ENCODE measurements around the gene PCNT. TPM values are rescaled to one million over a fixed set of nuclear protein-coding genes. Genes with fewer than 3 reads are reported as not detected.

PCNT gene
- total RNA-seq, 6 donors from 2014 or later, result 24.9 to 130 (median 44.4) TPM

- no peak for DNase-seq
- Histone ChIP-seq H3K27me3 (no peaks in the 10 kb centered on the region), H3K36me3 (peaks cover 7 to 77% (median 56%) of the 10 kb centered on the region in 4 donors), H3K9me3 (no peaks in the 10 kb centered on the region), H3K4me3 (no peak overlapping the region), H3K4me1 (peaks cover 0 to 20% (median 0%) of the 10 kb centered on the region in 4 donors), H3K27ac (no peak overlapping the region)
- WGBS, 2 donors, result 87 to 88% methylated on average over 15 to 19 of the region's 19 CpGs
- ATAC-seq (ENCODE audit: low FRiP score in 2 of 2), result no peak
- TF ChIP-seq POLR2A (IDR thresholded peaks at IDR 0.05), result no peak
- TF ChIP-seq CTCF (IDR thresholded peaks at IDR 0.05), result no peak
- TF ChIP-seq EP300 (IDR thresholded peaks at IDR 0.05), result no peak
- no peak for TF ChIP-seq POLR2AphosphoS5 (IDR thresholded peaks at IDR 0.05)
Measured at GRCh38 chr21:46366561-46366960, 42.6 kb downstream of the PCNT start.

- ATAC-seq (ENCODE audit: low FRiP score in 2 of 2), result no peak
- DNase-seq, result no peak
- Histone ChIP-seq H3K4me1 (peaks cover 0 to 20% (median 0%) of the 10 kb centered on the region in 4 donors), H3K27me3 (no peaks in the 10 kb centered on the region), H3K36me3 (peaks cover 7 to 76% (median 56%) of the 10 kb centered on the region in 4 donors), H3K9me3 (no peaks in the 10 kb centered on the region), H3K27ac (no peak overlapping the region), H3K4me3 (no peak overlapping the region)
- WGBS, 2 donors, result 94 to 98% methylated on average over 20 of the region's 20 CpGs
- TF ChIP-seq CTCF (IDR thresholded peaks at IDR 0.05), result no peak
- no peak for TF ChIP-seq EP300 (IDR thresholded peaks at IDR 0.05)
- no peak for TF ChIP-seq POLR2AphosphoS5 (IDR thresholded peaks at IDR 0.05)
- no peak for TF ChIP-seq POLR2A (IDR thresholded peaks at IDR 0.05)
Measured at GRCh38 chr21:46366966-46367365, 43.0 kb downstream of the PCNT start.

GRCh38 chr21:46368533-46369285, 44.8 kb downstream of the PCNT start:
- DNase-seq (peak in 1 of 2 donors; percentile 23), ATAC-seq (ENCODE audit: low FRiP score in 2 of 2) (no peak)
- Histone ChIP-seq H3K4me1 (peaks cover 0 to 20% (median 0%) of the 10 kb centered on the region in 4 donors), H3K27ac (no peak overlapping the region), H3K36me3 (peaks cover 6 to 60% (median 48%) of the 10 kb centered on the region in 4 donors), H3K27me3 (no peaks in the 10 kb centered on the region), H3K4me3 (no peak overlapping the region), H3K9me3 (no peaks in the 10 kb centered on the region)
- 58 to 66% methylated on average over 11 of the region's 11 CpGs for WGBS, 2 donors
- TF ChIP-seq CTCF (IDR thresholded peaks at IDR 0.05) (no peak), POLR2A (IDR thresholded peaks at IDR 0.05) (no peak), POLR2AphosphoS5 (IDR thresholded peaks at IDR 0.05) (no peak), EP300 (IDR thresholded peaks at IDR 0.05) (no peak)

GRCh38 chr21:46369520-46370235, 45.7 kb downstream of the PCNT start:
- peak in 1 of 2 donors; percentile 6 for ATAC-seq (ENCODE audit: low FRiP score in 2 of 2)
- H3K9me3 ChIP-seq, result no peaks in the 10 kb centered on the region
- no peak overlapping the region for H3K27ac ChIP-seq
- TF ChIP-seq POLR2AphosphoS5 (IDR thresholded peaks at IDR 0.05) (no peak), EP300 (IDR thresholded peaks at IDR 0.05) (no peak), POLR2A (IDR thresholded peaks at IDR 0.05) (no peak), CTCF (IDR thresholded peaks at IDR 0.05) (no peak)
- no peaks in the 10 kb centered on the region for H3K27me3 ChIP-seq
- H3K4me1 ChIP-seq, result peaks cover 0 to 20% (median 0%) of the 10 kb centered on the region in 4 donors
- H3K36me3 ChIP-seq, result peaks cover 0 to 51% (median 39%) of the 10 kb centered on the region in 4 donors
- H3K4me3 ChIP-seq, result no peak overlapping the region
- no peak for DNase-seq
- WGBS, 2 donors, result 70 to 85% methylated on average over 18 to 20 of the region's 20 CpGs
